NCI-H1048 (cell line): ENCODE measurements around the gene NGF.
A peak's percentile ranks its signal among the peaks of the same experiment; 100 is the strongest.
"Not testable (repeated sequence)": the region's sequence is repeated elsewhere in the genome, so short reads cannot be mapped to it uniquely, and the experiment has no call there.

Source experiments
- DNase-seq: peaks from one replicate; lab custom pipeline; 2025; lab: John Stamatoyannopoulos, UW

The NGF gene

GRCh38 chr1:115310581-115311473 is 27.2 kb downstream of the NGF start:
- DNase-seq: no peak

DNA sequence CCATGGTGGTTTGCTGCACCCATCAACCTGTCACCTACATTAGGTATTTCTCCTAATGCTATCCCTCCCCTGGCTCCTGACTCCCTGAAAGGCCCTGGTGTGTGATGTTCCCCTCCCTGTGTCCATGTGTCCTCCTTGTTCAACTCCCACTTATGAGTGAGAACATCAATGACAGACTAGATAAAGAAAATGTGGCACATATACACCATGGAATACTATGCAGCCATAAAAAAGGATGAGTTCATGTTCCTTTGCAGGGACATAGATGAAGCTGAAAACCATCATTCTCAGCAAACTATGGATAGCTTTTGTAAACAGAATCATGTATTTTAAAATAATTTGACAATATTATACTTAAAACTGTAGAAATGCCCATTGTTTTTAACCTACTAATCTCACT is 28.5 kb downstream of the NGF start:
- not testable (repeated sequence) for DNase-seq

- DNase-seq: no peak
These were observed 29.1 kb downstream of the NGF start for GRCh38 chr1:115308969-115309368.

DNA sequence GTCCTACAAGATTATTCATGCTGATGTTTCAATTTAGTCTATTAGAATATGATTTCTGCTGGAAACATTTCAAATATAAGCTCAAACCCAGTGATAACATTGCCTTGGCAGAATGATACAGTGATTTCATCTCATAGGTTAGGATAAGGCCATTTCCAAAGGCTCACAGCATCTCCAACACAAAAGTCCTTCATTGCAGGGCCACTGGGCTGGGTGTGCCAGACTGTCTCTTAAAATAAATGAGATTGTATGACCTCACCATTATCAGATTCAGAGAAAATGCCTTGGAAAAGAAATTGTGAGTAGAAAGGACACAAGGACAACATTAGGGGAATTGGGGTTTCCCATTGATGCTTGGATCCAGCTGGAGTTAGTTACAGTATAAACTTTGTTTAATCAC is 30.4 kb downstream of the NGF start:
- no peak for DNase-seq

- no peak for DNase-seq
These were observed 31.9 kb downstream of the NGF start for GRCh38 chr1:115306146-115306545.

DNA sequence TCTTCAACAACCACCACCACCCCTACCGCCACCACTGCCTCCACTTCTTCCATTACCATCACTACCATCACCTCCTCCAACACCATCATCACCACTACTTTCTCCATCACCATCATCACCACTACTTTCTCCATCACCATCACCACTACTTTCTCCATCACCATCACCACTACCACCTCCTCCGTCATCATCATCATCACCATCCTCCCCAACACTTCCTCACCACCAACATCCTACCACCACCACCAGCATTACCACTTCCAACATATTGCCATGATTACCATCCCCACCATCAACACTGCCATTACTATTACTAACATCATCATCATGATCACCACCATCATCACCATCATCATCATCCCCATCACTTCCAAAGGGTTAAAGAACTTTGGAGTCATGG is 34.7 kb downstream of the NGF start:
- DNase-seq: no peak

DNA sequence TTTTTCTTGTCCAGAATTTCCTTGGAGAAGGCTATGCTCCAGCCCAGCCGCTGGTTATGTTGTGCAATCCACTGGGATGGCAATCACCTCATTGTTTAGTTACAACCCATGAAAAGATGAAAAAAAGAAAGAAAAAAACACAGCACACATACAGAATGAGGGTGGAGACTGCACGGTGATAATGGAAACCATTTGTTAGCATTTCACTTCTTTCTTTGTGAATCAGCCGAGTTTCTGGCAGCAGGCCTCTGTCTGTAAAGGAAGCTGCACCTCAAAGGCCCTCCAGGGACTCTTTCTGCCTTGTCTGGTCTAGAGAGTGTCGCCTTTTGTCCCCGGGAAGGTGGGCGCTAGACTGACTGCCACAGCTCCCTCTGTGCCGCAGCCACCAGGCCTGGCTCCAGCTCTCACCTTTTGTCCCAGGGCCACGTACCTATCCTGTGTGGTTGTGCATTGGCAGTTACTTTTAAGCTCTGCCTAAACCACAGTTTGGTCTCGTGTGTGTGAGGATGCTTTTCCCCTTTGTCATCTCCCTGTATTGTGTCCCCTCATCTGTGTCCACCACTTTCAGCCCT is 35.6 kb downstream of the NGF start:
- no peak for DNase-seq

- DNase-seq: no peak
These were observed 36.5 kb downstream of the NGF start for GRCh38 chr1:115301438-115302020.

DNA sequence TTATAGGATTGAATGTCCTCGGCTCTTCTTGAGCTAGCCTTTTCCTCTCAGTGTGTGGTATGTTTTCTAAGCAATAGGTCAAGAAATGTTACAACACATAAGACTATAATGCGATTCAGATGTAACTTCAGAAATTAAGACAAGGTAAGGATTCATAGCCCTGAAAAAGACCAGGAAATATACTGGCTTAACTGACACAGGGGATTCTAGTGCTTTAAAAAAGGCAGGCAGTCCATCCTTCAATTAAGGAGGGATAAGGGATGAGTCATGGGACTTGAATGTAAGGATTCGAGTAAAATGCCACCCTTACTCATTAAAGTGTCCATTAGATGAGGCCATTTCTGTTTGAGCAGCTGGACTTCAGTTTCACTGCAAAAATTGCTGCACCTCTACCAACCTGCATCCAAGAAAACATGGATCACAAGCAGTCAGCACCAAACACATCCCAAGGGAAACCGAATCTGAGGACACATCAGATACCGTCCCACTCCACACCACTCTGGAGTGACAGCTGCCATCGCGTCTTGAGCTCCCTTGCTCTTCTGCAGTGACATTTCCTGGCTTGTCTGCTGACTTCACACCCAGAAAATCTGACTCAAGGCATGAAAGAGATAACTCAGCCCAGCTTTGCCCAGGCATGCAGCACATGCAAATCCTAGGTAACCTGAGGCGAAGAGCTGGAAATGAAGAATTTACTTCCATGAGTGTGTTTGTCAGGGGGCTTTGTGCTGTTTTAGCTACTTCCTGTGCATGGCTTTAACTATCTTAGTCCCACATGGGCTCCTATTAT is 37.8 kb downstream of the NGF start:
- peak; percentile 78 for DNase-seq

- DNase-seq: no peak
These were observed 38.8 kb downstream of the NGF start for GRCh38 chr1:115299266-115299665.

DNA sequence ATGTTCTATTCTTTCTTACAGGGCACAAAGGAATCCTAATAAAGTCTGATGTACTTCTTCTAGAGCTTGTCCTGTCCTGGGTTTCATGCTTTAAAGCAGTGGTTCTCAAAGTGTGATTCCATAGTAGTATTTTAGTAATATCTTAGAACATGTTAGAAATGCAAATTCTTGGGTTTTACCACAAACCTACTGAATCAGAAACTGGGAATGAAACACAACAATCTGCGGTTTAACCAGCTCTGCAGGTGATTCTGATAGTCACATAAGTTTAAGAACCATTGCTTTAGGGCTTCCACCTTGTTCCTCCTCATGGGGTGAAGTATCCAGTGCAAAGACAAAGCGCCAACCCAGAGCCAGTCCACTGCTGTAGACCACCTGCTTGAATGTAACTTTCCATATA is 41.1 kb downstream of the NGF start:
- DNase-seq: no peak

- DNase-seq: no peak
These were observed 41.9 kb downstream of the NGF start for GRCh38 chr1:115295904-115296696.

DNA sequence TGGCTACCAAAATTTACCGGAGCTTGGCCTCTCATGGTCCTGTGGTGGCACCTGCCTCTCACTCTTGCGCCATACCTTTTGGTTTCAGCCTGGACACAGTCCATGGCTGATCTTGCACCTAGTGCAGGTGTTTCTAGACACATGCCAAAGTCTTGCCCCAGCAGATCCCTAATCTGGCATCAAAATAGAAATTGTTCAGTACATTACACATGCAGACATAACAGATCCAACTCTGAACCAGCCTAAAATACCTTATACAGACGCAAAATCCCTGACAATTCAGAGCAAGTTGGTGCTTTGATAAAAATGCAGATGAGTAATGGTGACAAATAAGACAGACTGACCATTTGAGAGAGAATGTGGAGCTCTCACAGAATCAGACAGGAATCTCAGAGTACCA is 44.1 kb downstream of the NGF start:
- no peak for DNase-seq

- DNase-seq: no peak
These were observed 45.0 kb downstream of the NGF start for GRCh38 chr1:115293006-115293405.

DNA sequence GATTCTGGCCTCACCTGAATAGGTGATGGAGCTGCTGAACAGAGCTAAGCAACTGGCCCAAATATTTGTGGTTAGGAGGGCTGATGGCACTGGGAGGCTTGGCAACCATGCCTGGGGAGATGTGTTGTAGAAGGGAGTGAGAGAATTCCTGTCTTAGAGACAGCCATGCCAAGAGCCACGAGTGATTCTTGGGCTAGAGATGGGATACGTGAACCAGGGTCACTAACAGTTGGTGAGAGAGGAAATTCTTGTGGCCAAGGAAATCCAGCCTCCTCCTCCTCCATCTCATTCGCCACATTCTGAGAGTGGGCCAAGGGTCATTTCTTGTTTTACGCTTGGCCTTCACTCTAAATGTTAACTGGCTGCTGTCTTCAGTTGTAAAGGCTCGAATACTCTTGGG is 46.3 kb downstream of the NGF start:
- DNase-seq: no peak

- DNase-seq: no peak
These were observed 48.1 kb downstream of the NGF start for GRCh38 chr1:115289940-115290339.

DNA sequence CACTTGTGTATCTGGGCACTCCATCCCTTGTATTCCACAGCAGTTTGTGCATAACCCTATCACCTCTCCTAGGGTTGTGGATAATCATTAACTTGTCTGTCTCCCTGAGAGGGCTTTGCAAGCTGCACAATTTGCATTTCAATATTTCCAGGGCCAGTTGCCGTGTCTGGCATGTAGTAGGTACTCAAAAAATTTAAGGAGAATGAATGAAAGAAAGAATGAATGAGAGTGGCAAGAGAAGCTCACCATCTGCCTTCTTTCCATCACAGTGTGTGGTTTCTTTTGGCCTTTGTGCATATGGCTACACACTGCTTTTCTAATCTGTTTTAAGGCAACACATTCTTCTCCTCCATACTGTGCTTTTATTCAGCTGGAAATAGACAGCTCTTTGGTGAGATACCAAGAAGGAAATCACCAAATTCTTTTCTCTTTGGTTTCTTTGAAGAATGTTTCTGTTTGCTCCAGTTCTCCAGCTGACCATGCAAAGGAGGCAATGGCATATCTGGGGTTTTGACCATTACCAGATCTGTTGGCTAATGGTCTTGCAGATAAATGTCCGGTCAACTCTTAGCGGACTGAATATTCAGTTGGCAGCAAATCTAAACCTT is 49.4 kb downstream of the NGF start:
- no peak for DNase-seq

DNA sequence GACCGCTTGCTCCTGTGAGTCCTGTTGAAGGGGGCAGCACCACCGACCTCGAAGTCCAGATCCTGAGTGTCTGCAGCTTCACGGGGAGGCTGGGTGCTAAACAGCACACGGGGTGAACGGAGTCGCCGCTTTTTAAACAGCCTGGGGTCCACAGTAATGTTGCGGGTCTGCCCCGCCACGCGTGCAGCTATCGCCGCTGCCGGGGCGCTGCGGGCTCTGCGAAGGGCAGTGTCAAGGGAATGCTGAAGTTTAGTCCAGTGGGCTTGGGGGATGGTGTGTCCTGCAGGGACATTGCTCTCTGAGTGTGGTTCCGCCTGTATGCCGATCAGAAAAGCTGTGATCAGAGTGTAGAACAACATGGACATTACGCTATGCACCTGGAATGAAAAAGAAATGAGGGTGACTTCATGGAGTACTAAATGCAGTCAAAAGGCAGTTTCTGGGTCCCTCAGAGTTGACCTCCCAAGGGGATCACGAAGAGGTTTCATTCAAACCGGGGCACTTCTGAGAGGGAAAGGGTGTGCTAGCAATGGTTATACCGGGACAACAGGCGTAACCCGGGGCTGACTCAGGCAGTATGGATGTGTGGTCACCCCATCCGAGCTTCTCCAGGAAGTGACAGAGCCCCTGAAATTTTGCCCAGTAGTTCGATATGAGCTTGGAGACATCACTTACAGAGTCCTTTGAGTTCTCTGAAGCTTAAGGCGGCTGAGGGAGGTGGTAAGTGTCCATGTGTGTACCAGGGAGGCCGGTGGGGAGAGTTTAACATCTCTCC is 51.4 kb downstream of the NGF start:
- no peak for DNase-seq

- no peak for DNase-seq
These were observed 53.8 kb downstream of the NGF start for GRCh38 chr1:115284209-115284608.

DNA sequence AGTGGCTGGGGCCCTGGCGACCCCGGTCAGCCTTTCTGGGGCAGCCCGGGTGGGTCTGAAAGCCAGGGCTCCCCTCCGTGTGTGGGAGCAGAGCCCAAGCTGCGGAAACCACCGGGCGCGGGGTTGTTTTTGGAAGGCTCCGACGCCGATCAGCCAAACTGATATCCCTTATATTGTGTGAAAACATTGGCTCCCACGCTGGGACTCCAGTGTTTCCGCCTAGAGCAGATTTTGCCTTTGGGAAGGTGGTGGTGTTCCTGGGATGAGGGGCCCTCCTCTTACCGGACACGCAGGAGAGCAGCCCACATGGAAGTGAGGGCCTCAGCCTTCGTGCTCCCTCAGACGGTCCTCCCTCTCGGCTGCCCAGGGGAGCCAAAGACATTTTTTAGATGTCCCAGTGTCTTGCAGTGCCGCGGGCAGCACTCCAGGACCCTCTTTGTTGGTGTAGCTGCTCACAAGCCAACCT is 54.3 kb downstream of the NGF start:
- no peak for DNase-seq
